ENCODE data around the gene CDKN2AIPNL. TPM values are rescaled to one million over a fixed set of nuclear protein-coding genes. Genes with fewer than 3 reads are reported as not detected.

The CDKN2AIPNL gene
- total and polyA plus RNA-seq, 2 of the 13 experiments (the other 11 are each of a cell fraction or from before 2014, with no cell fraction given) = 17.4 to 46.5 TPM

- no peak for TF ChIP-seq ZNF552 (CRISPR knock-in tag; IDR thresholded peaks at IDR 0.05; ENCODE audit: borderline replicate concordance)
- TF ChIP-seq NFAT5 (CRISPR knock-in tag; IDR thresholded peaks at IDR 0.05) = 0 out of 2 replicates have a peak, but pooled peaks have one; percentile 38
- TF ChIP-seq ZNF510 (CRISPR knock-in tag; IDR thresholded peaks at IDR 0.05; ENCODE audit: low read depth) = 0 out of 2 replicates have a peak, but pooled peaks have one; percentile 13
- 0 out of 2 replicates have a peak, but pooled peaks have one; percentile 35 for TF ChIP-seq ZNF543 (CRISPR knock-in tag; IDR thresholded peaks at IDR 0.05)
- peak; percentile 50 for TF ChIP-seq ZNF781 (CRISPR knock-in tag; IDR thresholded peaks at IDR 0.05; ENCODE audit: borderline replicate concordance, not compliant biosample characterization)
- TF ChIP-seq HOXA9 (CRISPR knock-in tag; IDR thresholded peaks at IDR 0.05; ENCODE audit: borderline replicate concordance) = no peak
- TF ChIP-seq AGO2 (optimal IDR thresholded peaks at IDR 0.05; ENCODE audit: low read depth, low read length) = peak; percentile 80
- peak; percentile 31; the same call in 1 of the 2 replicates for TF ChIP-seq ZBTB37 (CRISPR knock-in tag; IDR thresholded peaks at IDR 0.05)
- TF ChIP-seq, protein P1, sequence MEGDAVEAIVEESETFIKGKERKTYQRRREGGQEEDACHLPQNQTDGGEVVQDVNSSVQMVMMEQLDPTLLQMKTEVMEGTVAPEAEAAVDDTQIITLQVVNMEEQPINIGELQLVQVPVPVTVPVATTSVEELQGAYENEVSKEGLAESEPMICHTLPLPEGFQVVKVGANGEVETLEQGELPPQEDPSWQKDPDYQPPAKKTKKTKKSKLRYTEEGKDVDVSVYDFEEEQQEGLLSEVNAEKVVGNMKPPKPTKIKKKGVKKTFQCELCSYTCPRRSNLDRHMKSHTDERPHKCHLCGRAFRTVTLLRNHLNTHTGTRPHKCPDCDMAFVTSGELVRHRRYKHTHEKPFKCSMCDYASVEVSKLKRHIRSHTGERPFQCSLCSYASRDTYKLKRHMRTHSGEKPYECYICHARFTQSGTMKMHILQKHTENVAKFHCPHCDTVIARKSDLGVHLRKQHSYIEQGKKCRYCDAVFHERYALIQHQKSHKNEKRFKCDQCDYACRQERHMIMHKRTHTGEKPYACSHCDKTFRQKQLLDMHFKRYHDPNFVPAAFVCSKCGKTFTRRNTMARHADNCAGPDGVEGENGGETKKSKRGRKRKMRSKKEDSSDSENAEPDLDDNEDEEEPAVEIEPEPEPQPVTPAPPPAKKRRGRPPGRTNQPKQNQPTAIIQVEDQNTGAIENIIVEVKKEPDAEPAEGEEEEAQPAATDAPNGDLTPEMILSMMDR (CRISPR knock-in tag; IDR thresholded peaks at IDR 0.05) = peak; percentile 29; the same call in 1 of the 2 replicates
- TF ChIP-seq RORA (CRISPR knock-in tag; IDR thresholded peaks at IDR 0.05) = no peak
- no peak for TF ChIP-seq ZBTB20 (CRISPR knock-in tag; IDR thresholded peaks at IDR 0.05; ENCODE audit: borderline replicate concordance, low read depth)
- no peak for TF ChIP-seq ZNF75D (CRISPR knock-in tag; IDR thresholded peaks at IDR 0.05; ENCODE audit: borderline replicate concordance)
- TF ChIP-seq RXRA (CRISPR knock-in tag; IDR thresholded peaks at IDR 0.05) = 0 out of 2 replicates have a peak, but pooled peaks have one; percentile 6
- no peak for TF ChIP-seq SIN3A (IDR thresholded peaks at IDR 0.05; ENCODE audit: borderline replicate concordance, low read depth, low read length)
- TF ChIP-seq FOXM1 (CRISPR knock-in tag; IDR thresholded peaks at IDR 0.05) = no peak
- peak; percentile 46; the same call in 1 of the 2 replicates for TF ChIP-seq HNRNPL (IDR thresholded peaks at IDR 0.05; ENCODE audit: low read depth, low read length)
- no peak for TF ChIP-seq JDP2 (CRISPR knock-in tag; IDR thresholded peaks at IDR 0.05; ENCODE audit: borderline replicate concordance)
- peak; percentile 63; the same call in 1 of the 2 replicates for TF ChIP-seq ZNF430 (CRISPR knock-in tag; IDR thresholded peaks at IDR 0.05)
- 0 out of 2 replicates have a peak, but pooled peaks have one; percentile 5 for TF ChIP-seq TIGD3 (CRISPR knock-in tag; IDR thresholded peaks at IDR 0.05; ENCODE audit: borderline replicate concordance)
Observed at GRCh38 chr5:134371834-134372340, 39.8 kb downstream of the CDKN2AIPNL start (continued).

Measured in HepG2 (cell line).